Neural progenitor cell (in vitro differentiated cells): ENCODE measurements around the gene BUB1B.

Experiments used
- CTCF ChIP-seq: fragments of 200-600 bp; sonication (generic); IDR thresholded peaks from 2 replicates; pipeline ENCODE4 v1.5.1; 2017; ENCODE audit warnings: antibody characterized with exemption, mild to moderate bottlenecking
- EZH2 ChIP-seq: fragments of 200-600 bp; sonication (generic); IDR thresholded peaks from 2 replicates; pipeline ENCODE4 v1.6.1; 2017; ENCODE audit warnings: antibody characterized with exemption, mild to moderate bottlenecking, moderate library complexity
- EZH2phosphoT487 ChIP-seq: fragments of 200-600 bp; sonication (generic); IDR thresholded peaks from 2 replicates; pipeline ENCODE4 v1.6.1; 2017; ENCODE audit warnings: antibody characterized with exemption

- TF ChIP-seq CTCF (no peak), EZH2phosphoT487 (no peak), EZH2 (no peak)
Measured at GRCh38 chr15:40160021-40160420, 848 bp upstream of the BUB1B start.
